ENCODE data around the gene SPTSSA. TPM values are rescaled to one million over a fixed set of nuclear protein-coding genes. Genes with fewer than 3 reads are reported as not detected.

The SPTSSA gene
- total RNA-seq, 1 donor, result 10.5 TPM

DNA sequence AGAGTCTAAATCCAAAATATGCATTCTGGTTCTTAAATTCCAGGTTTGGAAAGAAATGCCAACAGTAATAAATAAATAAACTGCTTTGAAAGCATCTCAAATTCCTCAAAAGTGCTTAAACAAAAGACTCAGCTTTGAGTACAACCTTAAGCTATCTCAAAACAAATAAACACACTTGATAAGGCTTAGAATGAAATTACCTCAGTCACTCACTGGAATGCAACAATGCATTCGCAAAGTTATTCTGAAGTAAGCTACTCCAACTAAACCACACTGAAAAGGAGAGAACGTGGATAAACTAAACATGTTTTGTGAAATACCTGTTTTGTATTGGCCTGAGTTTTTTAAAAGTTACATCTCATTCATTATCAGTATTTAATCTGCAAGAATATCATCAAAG, 1.2 kb downstream of the SPTSSA start:
- TF ChIP-seq, protein P1, sequence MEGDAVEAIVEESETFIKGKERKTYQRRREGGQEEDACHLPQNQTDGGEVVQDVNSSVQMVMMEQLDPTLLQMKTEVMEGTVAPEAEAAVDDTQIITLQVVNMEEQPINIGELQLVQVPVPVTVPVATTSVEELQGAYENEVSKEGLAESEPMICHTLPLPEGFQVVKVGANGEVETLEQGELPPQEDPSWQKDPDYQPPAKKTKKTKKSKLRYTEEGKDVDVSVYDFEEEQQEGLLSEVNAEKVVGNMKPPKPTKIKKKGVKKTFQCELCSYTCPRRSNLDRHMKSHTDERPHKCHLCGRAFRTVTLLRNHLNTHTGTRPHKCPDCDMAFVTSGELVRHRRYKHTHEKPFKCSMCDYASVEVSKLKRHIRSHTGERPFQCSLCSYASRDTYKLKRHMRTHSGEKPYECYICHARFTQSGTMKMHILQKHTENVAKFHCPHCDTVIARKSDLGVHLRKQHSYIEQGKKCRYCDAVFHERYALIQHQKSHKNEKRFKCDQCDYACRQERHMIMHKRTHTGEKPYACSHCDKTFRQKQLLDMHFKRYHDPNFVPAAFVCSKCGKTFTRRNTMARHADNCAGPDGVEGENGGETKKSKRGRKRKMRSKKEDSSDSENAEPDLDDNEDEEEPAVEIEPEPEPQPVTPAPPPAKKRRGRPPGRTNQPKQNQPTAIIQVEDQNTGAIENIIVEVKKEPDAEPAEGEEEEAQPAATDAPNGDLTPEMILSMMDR (IDR thresholded peaks at IDR 0.05; ENCODE audit: extremely low read depth, low read depth, low read length), result no peak
- Histone ChIP-seq H2AFZ (ENCODE audit: low read length) (no peak overlapping the region), H4K20me1 (ENCODE audit: insufficient read depth, low read length) (peaks cover 10% of the 10 kb centered on the region)

DNA sequence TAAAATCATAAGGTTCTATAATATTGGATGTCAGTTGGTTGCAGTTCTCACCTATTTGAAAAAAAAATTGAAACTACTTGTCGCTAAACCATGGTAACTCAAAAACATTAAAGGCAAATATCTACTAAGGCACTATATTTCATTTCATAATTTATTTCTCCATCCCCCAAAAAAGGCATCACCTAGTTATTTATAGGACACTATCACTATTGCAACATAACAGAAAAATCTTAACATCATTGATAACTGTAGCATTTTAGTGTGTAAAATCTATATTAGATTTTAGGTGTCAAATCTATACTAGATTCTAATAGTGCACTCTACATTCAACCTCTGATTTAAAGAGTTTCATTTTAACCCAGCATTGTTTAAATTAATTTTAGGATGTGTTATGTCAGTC, 1.7 kb downstream of the SPTSSA start:
- peaks cover 12% of the 10 kb centered on the region for H4K20me1 ChIP-seq (ENCODE audit: insufficient read depth, low read length)
- no peak overlapping the region for H3K27ac ChIP-seq (ENCODE audit: low read depth, low read length)
- DNase-seq (ENCODE audit: insufficient read length, low spot score, missing footprints), result no peak
- no peaks in the 10 kb centered on the region for H3K9me3 ChIP-seq (ENCODE audit: low read depth, low read length)
- H3K4me3 ChIP-seq (ENCODE audit: insufficient read depth, low read length), result peak overlapping the region; percentile 82
- TF ChIP-seq, protein P1 (IDR thresholded peaks at IDR 0.05; ENCODE audit: extremely low read depth, low read depth, low read length), result no peak
- H2AFZ ChIP-seq (ENCODE audit: low read length), result no peak overlapping the region
- H3K4me1 ChIP-seq (ENCODE audit: insufficient read depth, low read length), result peaks cover 21% of the 10 kb centered on the region
- peaks cover 52% of the 10 kb centered on the region for H3K79me2 ChIP-seq (ENCODE audit: insufficient read depth, low read length)
- H3K36me3 ChIP-seq (ENCODE audit: insufficient read depth, low read length), result peaks cover 8% of the 10 kb centered on the region
- no peaks in the 10 kb centered on the region for H3K27me3 ChIP-seq (ENCODE audit: insufficient read depth, low read length)
- H3K4me2 ChIP-seq (ENCODE audit: insufficient read depth, low read length), result peak overlapping the region; percentile 94

More for the DNA sequence above, 1.2 kb downstream of the SPTSSA start:
- Histone ChIP-seq H3K4me2 (ENCODE audit: insufficient read depth, low read length) (peak overlapping the region; percentile 94), H3K27ac (ENCODE audit: low read depth, low read length) (peak overlapping the region; percentile 85), H3K79me2 (ENCODE audit: insufficient read depth, low read length) (peaks cover 48% of the 10 kb centered on the region), H3K4me1 (ENCODE audit: insufficient read depth, low read length) (peaks cover 21% of the 10 kb centered on the region), H3K27me3 (ENCODE audit: insufficient read depth, low read length) (no peaks in the 10 kb centered on the region), H3K36me3 (ENCODE audit: insufficient read depth, low read length) (peaks cover 4% of the 10 kb centered on the region), H3K4me3 (ENCODE audit: insufficient read depth, low read length) (peak overlapping the region; percentile 82), H3K9me3 (ENCODE audit: low read depth, low read length) (no peaks in the 10 kb centered on the region)
- peak; percentile 55 for DNase-seq (ENCODE audit: insufficient read length, low spot score, missing footprints)

DNA sequence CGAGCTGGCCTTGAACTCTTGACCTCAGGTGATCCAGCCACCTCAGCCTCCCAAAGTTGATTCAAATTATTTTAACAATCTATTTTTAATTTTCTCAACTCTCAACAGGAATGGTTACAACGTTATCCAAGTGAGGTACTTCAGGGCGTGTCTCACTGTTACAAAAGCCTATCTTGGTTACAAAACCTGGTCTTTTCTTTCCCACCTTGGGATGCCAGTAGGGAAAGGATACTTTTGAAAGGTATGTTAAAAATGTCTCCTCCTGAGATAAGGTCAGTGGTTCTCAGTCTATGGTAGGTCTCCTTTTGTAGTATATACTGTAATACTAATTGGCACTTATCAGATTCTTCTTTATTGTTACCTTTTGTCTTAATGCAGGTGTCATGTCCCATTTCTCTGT, 4.9 kb downstream of the SPTSSA start:
- no peaks in the 10 kb centered on the region for H3K27me3 ChIP-seq (ENCODE audit: insufficient read depth, low read length)
- H3K4me3 ChIP-seq (ENCODE audit: insufficient read depth, low read length), result no peak overlapping the region
- H4K20me1 ChIP-seq (ENCODE audit: insufficient read depth, low read length), result peaks cover 14% of the 10 kb centered on the region
- peaks cover 11% of the 10 kb centered on the region for H3K36me3 ChIP-seq (ENCODE audit: insufficient read depth, low read length)
- peaks cover 77% of the 10 kb centered on the region for H3K79me2 ChIP-seq (ENCODE audit: insufficient read depth, low read length)
- H3K9me3 ChIP-seq (ENCODE audit: low read depth, low read length), result no peaks in the 10 kb centered on the region
- no peak overlapping the region for H3K27ac ChIP-seq (ENCODE audit: low read depth, low read length)
- peaks cover 17% of the 10 kb centered on the region for H3K4me1 ChIP-seq (ENCODE audit: insufficient read depth, low read length)
- no peak overlapping the region for H3K4me2 ChIP-seq (ENCODE audit: insufficient read depth, low read length)
- H2AFZ ChIP-seq (ENCODE audit: low read length), result no peak overlapping the region
- TF ChIP-seq, protein P1 (IDR thresholded peaks at IDR 0.05; ENCODE audit: extremely low read depth, low read depth, low read length), result no peak
- DNase-seq (ENCODE audit: insufficient read length, low spot score, missing footprints), result no peak

DNA sequence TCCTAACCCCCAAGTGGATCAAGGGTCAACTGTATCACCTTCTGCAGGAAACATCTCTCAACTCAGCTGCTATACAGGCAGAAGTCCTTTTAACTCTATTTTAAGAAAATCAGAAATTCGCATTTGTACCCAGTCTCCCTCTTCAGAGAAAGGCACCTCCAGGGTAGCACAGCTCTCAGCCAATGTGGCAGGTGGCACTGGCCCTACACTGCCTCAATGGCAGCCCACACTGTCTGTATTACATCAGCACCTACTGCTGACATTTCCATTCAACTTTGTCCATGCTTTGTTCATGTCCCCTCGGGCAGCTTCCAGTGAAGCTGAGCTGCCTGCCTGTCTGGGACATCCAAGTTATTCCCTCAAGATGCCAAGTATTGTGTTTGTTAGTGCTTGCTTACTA, 8.8 kb downstream of the SPTSSA start:
- Histone ChIP-seq H3K79me2 (ENCODE audit: insufficient read depth, low read length) (peaks cover 66% of the 10 kb centered on the region), H3K27ac (ENCODE audit: low read depth, low read length) (no peak overlapping the region), H3K4me2 (ENCODE audit: insufficient read depth, low read length) (no peak overlapping the region), H2AFZ (ENCODE audit: low read length) (no peak overlapping the region), H3K36me3 (ENCODE audit: insufficient read depth, low read length) (peaks cover 11% of the 10 kb centered on the region), H4K20me1 (ENCODE audit: insufficient read depth, low read length) (peaks cover 7% of the 10 kb centered on the region), H3K27me3 (ENCODE audit: insufficient read depth, low read length) (no peaks in the 10 kb centered on the region), H3K4me3 (ENCODE audit: insufficient read depth, low read length) (no peak overlapping the region), H3K4me1 (ENCODE audit: insufficient read depth, low read length) (no peaks in the 10 kb centered on the region), H3K9me3 (ENCODE audit: low read depth, low read length) (no peaks in the 10 kb centered on the region)
- peak; percentile 18 for DNase-seq (ENCODE audit: insufficient read length, low spot score, missing footprints)
- TF ChIP-seq, protein P1 (IDR thresholded peaks at IDR 0.05; ENCODE audit: extremely low read depth, low read depth, low read length), result no peak
